AG09309 (cell line): ENCODE results near the gene NT5C2.

ENCODE experiments used
- DNase-seq: peaks from one replicate; pipeline ENCODE4 v3.0.0-alpha.2; 2010; ENCODE audit warnings: low read depth
- H3K4me3 ChIP-seq: 2 replicates; pipeline ENCODE4 v1.5.1; 2011; ENCODE audit warnings: mild to moderate bottlenecking, low read depth, low read length, moderate library complexity; ENCODE audit not compliant: control insufficient read depth
- TF ChIP-seq, protein P1 (sequence below): IDR thresholded peaks from 2 replicates; pipeline ENCODE4 v1.5.1; 2011; ENCODE audit warnings: mild to moderate bottlenecking, low read depth, low read length, inconsistent platforms; ENCODE audit not compliant: insufficient read depth, control insufficient read depth; ENCODE audit errors: missing control alignments

The NT5C2 gene

DNA sequence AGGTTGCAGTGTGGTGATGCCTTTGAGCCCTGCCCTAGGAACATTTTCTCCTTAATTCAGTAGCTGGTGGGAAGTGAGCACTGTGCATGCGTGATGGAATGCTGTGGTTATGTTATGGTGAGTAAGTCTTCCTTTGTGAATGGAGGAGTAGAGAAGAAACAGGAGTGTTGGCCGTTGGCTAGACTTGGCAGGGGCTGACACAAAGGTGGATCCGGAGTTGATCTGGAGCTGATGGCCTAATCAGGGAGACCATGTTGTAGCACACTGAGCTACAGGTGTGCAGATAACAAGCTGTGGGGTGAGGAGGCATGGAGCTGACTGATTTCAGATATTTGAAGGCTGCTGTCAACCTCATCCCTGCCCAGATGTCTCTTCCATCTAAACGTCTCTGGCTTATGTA, 152.7 kb downstream of the NT5C2 start:
- H3K4me3 ChIP-seq: no peak overlapping the region
- peak; percentile 31 for DNase-seq
- TF ChIP-seq, protein P1, sequence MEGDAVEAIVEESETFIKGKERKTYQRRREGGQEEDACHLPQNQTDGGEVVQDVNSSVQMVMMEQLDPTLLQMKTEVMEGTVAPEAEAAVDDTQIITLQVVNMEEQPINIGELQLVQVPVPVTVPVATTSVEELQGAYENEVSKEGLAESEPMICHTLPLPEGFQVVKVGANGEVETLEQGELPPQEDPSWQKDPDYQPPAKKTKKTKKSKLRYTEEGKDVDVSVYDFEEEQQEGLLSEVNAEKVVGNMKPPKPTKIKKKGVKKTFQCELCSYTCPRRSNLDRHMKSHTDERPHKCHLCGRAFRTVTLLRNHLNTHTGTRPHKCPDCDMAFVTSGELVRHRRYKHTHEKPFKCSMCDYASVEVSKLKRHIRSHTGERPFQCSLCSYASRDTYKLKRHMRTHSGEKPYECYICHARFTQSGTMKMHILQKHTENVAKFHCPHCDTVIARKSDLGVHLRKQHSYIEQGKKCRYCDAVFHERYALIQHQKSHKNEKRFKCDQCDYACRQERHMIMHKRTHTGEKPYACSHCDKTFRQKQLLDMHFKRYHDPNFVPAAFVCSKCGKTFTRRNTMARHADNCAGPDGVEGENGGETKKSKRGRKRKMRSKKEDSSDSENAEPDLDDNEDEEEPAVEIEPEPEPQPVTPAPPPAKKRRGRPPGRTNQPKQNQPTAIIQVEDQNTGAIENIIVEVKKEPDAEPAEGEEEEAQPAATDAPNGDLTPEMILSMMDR: no peak

DNA sequence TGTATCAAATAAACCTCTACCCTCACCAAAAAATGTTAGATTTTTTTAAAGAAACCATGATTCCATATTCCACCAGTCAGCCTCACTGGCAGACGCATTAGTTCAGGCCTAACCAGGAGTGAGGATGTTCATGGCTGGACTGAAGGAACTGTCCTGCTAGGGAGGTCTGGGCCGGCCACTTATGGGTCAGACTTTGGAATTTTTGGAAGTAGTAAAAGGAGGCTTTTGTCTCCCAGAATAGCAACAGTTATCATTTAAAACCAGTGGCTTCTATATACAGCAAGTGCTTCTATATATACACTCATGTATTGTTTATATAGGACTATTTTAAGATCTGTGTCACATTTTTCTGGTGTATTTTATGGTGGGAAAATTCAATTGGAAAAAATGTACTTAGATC, 154.5 kb downstream of the NT5C2 start:
- DNase-seq: no peak
- H3K4me3 ChIP-seq: no peak overlapping the region
- TF ChIP-seq, protein P1: no peak
